Suprapubic skin (tissue), 4 donors: ENCODE measurements around the gene PPM1F.

Experiments
- CTCF ChIP-seq, 2 donors: fragments of 200-600 bp in 1 of 2; fragments of 450-650 bp in 1 of 2; sonication (generic) in 1 of 2; IDR thresholded peaks; one replicate each; pipeline ENCODE4 v1.5.1; 2016 to 2019; ENCODE audit warnings: antibody characterized with exemption in 2 of 2, mild to moderate bottlenecking in 1 of 2, moderate library complexity in 1 of 2
- EP300 ChIP-seq: sonication (generic); formaldehyde crosslinking; IDR thresholded peaks from one replicate; pipeline ENCODE4 v1.6.1; 2017; ENCODE audit warnings: antibody characterized with exemption
- POLR2A ChIP-seq, 2 donors: fragments of 450-650 bp; IDR thresholded peaks; one replicate each; pipeline ENCODE4 v1.6.1; 2017; ENCODE audit warnings: antibody characterized with exemption in 2 of 2, mild to moderate bottlenecking in 2 of 2, moderate library complexity in 2 of 2
- POLR2AphosphoS5 ChIP-seq, 3 donors: sonication (generic); formaldehyde crosslinking; IDR thresholded peaks; one replicate each; pipeline ENCODE4 v1.6.1; 2017; ENCODE audit warnings: antibody characterized with exemption in 3 of 3

- TF ChIP-seq CTCF (IDR thresholded peaks at IDR 0.05) (peak; percentile 98 to 99), EP300 (no peak), POLR2A (IDR thresholded peaks at IDR 0.05) (no peak), POLR2AphosphoS5 (IDR thresholded peaks at IDR 0.05) (peak in 2 of 3 donors; percentile 74 to 83)
Measured at GRCh38 chr22:21938071-21938822, 14.4 kb downstream of the PPM1F start.
